ENCODE measurements around the gene FOSL2. TPM values are rescaled to one million over a fixed set of nuclear protein-coding genes. Genes with fewer than 3 reads are reported as not detected.
A peak's percentile ranks its signal among the peaks of the same experiment; 100 is the strongest.

The FOSL2 gene
- total RNA-seq, 1 donor from 2014 or later, result 259 TPM

DNA sequence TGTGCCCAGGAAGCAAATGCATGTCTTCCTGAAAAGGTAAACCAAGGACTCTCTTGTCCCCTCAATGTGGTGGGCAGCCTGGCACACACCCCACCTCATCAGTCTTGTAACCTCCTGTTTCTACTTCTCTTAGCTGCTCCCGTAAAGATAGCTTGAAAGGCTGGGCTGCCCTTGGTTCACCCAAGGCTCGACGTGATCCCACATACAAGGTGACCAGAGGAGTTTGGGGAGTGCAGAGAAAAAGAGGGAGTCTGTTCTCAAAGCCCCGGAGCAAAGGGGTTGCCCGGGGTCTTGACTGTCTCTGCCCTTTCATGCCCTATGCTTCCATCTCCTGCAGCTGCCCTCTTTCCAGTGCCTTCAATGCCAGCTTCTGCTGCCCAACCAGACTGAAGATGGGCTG is 18.3 kb upstream of the FOSL2 start:
- no peak for DNase-seq (ENCODE audit: low spot score)

DNA sequence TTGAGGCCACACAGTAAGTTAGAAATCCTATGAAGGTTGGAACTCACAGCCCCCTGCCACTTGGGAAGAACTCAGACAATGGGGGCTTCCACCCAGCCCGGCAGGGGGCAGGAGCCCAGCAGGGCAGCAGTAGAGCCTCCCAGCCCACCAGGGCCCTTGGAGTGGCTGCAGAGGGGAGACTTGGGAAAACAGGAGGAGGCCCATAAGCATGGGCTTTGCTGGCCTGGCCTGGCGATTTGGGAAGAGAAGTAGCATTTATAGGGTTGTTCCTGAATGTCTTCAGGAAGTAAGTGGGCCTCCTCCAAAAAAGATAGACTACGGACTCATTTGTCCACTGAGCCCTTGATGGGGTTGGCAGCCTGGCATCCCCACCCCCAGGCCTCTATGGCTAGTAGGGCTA is 17.4 kb upstream of the FOSL2 start:
- no peak for DNase-seq (ENCODE audit: low spot score)

DNA sequence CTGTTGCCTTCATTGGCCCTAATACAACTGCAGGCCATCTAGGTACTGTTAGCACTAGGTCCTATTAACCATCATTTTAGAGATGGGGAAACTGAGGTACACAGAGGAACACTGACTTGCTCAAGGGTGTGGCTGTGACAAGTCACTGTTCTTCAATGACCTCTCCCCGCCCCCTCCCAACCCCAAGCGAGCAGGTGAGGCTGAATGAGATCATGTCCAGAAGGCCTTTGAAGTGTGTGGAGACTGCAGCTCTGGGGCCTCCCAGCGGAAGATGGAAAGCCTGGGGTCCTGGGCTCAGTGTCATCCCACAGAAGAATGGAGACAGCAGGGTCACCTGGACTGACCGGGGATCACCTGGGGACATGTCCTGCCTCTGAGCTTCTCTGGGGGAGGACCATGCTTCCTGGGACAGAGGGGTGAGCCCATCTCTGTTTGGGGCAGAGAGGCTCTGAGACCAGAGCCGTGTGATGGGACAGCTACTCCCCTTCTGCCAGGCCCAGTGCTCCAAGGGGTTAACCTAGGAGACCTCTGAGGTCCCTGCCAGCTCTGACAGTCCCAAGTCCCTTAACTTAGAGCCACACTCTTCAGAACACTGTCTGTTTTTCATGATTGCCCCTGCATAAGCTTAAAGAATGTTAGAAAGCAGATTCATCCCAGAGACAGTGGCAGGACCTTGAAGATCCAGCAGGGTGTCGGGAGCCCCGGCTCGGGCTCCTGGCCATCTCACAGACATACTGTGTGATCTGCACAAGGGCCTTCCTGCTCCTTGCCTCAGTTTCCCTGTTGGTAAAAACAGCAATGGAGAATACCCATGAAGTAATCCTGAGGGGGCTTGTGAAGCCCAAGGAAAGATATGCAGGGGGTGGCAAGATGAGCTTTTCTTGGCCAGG is 16.7 kb upstream of the FOSL2 start:
- no peak for DNase-seq (ENCODE audit: low spot score)

DNA sequence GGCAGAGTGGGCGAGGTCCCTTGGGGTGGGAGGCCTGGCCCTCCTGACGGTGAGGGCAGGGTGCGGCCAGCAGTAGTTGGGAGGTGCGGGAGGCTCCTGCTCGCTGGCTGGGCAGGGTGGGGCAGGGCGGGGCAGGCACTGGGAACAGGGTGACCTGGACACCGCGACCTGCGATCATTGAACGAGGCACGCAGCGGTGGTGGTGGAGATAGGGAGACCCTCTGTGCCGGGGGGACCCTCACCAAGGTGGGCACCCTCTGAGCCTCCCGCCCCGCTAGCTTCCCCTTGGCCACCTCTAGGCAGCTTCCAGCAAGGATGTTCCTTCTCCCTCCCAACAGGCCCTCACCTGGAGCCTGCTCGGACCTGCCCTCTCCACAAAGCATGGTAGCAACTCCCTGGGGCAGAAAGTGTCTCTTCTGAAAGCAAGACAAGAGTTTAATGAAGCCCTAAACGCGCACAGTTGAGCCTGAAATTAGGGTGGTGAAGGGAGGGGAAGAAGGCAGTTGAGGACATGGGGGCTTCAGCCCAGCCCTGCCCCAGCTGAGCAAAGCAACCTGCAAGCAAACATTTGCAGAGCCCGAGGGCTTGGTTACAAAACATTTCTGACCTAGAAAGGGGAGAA is 15.4 kb upstream of the FOSL2 start:
- DNase-seq (ENCODE audit: low spot score), result no peak

DNA sequence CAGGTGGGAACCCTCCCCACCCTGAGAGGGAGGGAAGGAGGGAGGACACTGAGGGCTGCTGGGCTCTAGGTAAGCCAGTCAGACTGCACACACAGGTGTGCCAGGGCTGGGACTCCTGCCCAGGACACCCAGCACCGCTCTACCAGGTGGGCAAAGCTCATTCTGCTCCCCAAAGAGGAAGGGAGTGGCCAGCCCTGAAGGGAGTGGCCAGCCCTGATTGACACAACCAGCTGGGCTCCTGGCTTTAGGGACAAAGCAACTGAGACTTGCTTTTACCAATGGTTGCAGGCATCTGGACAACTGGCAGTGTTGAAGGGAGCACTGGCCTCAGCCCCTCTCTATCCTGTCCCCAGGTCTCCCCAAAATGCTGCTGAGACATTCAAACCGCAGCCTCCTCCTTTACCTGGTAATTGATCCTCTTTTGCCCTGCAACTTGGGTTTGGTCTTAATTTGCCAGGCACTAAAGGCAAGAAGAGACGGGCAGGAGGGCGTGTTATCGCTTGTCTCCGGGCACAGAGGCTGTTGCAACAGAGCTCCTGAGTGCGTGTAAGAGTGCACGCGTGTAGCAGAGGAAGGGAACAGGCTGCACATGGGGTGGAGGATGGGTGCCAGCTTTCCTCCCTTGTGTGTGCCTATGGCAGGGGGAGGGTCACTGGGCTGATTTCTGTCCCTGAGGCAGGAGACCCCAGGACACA is 14.5 kb upstream of the FOSL2 start:
- peak; percentile 90 for DNase-seq (ENCODE audit: low spot score)

DNA sequence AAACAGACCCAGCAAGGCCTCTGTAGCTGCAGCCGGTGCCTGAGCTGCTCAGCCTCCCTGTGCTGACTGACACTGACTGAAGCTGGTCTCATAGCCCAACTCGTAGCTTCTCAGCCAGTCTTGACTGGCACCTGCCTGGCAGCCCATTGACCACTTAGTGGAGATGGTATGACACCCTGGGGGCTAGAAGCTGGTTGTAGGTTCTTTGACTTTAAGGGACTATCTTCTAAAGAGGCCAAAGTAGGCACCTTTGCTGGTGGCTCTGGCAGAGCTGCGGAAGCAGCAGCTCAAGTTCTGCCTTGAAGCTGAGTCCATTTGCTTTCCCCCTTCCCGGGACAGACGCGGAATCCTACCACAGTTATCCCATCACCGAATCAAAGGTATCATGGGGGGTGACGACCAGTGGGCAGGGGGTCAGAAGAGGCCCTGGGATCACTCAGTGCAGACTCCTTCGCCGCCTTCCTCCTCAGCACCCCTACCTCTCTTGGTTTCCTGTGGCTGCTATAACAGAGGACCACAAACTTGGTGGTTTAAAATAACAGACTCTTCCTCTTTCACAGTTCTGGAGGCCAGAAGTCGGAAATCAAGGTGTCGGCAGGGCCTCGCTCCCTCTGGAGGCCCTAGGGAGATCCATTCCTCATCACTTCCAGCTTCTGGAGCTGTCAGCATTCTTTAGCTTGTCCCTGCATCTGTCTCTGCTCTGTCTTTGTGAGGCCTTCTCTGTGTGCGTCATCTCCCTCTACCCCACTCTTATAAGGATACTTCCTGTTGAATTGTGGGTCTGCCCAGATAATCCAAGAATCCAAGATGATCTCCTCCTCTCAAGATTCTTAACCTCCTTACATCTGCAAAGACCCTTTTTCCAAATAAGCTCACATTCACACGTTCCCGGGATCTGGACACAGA is 13.7 kb upstream of the FOSL2 start:
- DNase-seq (ENCODE audit: low spot score), result no peak

DNA sequence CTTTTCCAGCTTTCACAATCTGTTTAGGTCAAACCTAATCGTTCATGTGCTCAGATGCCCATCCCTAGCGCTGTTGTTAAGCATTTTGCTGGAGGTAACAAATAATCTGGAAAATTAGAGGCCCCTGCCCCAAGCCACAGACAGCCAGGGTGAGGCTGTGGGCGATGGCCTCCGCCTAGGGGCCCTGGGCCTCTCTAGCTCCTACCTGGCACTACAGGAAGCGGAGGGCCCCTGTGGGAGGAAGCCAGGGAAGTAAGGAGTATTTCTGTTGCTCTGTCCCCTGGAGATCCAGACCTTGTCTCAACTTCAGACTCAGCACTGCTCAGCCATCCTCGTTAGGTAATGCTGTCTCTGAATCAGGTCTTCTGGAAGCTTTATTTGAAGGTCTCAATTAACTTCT is 12.4 kb upstream of the FOSL2 start:
- no peak for DNase-seq (ENCODE audit: low spot score)

DNA sequence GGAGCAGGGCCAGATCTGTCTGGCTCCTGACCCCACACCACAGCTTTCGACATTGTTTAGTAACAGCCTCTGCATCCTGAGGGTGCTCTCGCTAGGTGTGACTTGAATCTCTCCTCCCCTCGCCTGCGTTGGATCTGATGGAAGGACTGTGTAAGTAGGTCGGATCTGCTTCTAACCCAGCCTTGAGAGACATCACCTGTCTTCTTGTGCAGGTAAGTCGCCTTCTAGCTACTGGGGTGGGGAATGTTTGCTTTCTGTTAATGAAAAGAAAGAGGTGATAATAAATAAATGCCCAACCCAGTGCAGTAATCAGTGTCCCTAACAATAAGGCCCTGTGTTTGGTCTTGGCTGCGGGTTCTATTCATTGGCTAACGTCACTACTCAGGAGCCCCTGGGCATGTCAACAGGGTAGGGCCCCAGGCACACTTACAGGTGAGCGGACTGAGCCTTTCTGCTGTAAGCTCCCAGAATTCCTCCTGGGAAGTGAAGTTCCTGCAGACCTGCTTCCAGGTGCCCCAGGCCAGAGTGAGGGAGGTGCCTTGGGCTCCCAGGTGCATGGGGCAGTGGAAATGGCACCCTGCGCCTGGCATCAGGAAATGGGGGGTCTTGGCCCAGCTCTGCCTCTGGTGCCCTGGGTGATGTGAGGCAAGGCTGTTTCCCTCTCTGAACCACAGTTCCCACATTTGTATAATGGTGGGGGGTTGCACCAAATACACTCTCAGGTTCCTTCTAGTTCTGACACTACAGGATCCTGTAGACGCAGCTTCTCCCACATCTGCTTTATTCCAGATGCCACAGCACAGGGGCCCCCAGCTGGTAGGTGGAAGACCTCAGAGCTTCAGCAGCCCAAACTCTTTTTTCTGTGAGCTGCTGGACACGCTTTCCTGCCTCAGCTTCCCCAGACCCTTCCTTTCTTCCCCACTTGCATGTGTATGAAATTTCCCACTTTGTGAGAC is 11.2 kb upstream of the FOSL2 start:
- DNase-seq (ENCODE audit: low spot score), result no peak

DNA sequence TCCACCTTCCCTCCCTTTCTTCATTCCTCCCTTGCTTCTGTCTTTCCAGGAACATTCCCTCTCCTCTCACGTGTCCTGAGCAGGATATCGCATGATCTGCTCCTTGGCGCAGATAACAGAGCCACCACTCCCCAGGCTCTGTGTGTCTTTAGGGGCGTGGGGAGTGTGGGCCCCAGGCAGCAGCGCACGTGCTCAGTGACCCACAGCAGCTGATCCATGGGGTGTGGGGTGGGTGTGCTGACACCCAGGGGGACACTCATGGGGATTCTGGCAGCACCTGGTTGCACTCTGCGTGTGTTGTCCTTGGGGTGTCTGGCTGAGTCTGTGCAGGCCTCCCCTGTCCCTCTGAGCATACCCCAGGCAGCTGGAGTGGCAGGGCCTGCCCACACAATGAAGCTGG is 9.9 kb upstream of the FOSL2 start:
- no peak for DNase-seq (ENCODE audit: low spot score)

DNA sequence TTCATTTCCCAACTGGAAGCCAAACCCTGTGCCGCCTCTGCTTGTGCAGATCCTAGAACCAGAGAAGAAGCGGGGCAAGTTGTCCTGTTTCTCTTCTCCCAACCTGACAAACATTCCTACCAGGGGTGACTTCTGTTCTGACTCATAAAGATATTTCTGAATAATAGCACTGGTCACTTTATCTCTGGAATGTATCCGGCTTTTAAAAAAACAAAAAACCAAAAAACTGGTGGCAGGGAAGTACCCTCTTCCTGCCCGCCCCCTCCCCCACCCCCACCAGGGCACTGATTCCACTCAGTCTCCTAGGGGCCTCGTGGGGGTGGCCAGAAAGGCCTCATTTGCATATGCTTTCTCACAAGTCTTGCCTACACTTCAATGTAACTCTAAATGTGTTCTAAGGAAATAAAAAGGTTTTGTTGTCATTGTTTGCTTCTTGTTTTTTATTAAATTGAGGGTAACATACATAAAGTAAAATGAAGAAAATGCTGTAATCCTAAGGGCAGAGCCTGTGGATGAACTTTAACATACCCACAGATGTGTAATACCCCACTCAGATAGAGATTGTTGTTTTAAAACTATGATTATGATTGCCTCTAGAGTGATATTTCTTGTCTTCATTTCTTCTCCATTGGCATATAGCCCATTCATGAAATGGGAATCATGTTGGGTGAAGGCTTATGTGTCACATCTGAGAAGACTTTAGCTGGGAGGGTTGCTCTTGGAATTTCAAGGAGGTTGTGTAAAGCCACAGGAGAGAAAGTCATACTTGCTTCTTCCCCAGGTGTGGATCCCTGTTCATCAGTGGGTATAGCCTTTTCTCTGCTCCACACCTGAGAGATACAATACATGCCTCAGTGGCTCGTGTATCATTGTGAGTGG is 5.3 kb upstream of the FOSL2 start:
- DNase-seq (ENCODE audit: low spot score), result no peak

DNA sequence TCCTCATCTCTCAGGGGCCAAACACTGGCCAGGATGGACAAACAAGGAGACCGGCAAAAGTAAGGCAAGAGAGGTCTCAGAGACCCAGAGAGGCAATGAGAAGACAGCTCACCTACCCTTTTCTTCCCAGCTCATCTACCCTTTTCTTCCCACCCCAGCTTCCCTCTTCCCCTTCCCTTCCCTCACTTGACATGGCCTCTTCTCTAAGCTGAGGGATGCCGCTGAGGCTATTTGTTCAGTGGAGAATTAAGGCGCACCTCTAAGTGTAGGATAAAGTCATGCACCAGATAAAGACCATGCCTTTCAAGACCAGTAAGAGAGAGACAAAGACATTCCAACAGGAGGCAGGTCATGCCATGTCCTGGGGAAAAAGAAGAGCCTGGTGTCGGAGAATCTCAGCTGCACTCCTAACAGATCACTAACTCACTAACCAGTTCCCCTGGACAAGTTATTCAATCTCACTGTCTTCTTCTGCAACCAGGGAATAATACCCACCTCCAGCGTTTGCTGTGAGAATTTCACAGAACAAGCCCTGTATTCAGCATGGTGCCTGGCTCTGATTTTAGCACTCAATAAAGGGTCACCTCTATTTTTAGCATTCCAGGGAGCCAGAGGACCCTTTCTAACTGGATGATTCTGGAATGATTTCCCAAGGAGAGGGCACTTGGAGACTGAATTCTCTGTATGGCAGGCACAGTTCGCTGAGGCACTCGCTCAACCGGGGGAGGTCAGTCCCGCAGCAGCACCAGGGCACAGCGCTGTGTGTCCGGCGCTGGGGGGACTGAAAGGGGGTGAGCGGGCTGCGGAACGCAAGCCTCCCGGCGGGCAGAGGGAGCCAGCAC is 3.0 kb upstream of the FOSL2 start:
- DNase-seq (ENCODE audit: low spot score), result no peak

DNA sequence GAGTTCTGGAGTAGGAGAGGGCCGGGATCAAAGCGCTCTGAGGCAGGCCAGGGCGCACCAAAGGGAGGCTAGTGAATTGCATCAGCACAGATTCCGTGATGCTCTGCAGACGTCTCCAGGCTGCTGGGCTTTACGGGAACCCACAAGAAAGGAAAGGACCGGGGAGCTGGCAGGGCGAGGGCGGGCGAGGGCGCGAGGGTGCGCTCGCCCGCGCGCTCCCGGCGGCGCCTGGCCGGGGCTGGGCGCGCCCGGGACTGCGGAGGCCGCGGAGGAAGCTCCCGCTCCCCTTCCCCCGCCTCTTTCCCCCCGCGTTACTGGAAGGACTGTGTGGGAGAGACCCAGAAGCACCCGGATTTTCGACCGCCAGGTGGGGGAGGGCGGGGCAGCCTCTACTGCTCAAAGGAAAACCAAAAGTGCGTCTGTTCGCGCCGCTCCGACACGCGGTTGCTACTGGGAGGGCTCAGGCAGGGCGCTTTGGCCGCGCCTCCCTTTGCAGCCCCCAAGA is 2.4 kb upstream of the FOSL2 start:
- peak; percentile 96 for DNase-seq (ENCODE audit: low spot score)

DNA sequence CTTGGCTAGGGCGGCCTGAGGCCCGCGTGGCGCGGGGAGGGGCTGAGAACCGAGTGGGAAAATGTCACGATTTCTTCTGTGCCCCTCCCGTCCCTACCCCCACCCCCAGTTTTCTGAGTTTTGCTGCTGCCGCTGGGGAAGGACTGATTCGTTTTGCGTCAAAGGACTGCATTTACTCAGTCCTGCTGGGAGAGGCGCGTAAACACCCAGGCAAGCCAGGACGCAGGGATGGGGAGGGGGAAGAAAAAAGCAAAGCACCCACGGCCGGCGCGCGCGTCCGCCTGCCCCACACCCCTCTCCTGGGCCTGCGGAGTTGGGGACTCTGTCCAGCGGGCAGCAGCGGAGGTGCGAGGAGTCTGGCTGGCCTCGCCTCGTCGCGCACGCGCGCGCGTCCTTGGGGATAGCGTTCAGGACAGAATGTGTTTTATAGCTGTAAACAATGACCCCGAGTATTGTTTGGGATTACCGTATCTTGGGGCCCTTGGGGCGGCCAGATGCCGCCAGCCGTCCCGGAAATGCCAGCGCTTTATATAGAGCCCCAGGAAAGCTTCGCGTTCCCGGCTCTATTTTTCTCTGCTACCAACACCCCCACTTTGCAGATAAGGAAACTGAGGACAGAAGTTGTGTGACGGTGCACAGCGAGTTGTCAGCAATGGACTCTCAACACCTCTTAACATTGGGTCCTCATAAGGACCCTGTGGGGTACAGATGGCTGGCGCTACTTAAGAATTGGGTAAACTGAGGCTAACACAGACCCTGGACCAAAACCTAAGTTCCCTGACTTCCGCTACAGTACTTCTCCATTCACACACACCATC is 1.7 kb upstream of the FOSL2 start:
- peak; percentile 85 for DNase-seq (ENCODE audit: low spot score)

DNA sequence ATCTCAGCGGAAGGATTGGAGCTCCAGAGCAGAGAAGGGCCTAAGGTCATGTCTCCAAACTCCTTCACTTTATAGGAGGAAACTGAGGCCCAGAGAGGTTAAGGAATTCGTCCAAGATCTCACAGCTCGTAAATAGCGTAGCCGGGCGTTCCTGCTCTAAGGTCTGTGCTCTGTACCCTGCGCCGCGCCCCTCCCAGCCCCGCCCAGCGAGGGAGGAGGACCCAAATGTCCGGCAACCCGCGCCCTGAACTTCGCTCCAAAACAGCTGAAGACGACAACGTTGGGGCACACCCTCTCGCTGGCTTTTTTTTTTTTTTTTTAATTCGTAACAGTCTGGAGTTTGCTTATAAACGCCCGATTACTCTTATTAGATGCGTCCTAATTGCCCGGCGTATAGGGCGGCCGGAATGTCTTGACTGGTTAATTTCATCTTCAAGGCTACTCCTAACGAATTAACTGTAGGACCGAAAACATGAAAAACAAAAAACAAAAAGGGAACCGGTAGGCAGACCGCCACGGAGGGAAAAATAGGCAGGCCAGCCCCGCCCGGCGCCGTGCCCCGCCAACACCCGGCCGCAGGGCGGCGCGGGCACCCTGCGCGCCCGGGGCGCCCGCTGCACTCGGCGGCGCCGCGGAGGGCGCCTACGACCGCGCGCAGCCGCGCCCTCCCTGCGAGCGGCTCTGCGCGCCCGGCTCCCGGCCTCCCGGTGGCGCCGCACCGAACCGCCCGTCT is 928 bp upstream of the FOSL2 start:
- DNase-seq (ENCODE audit: low spot score), result peak; percentile 97

DNA sequence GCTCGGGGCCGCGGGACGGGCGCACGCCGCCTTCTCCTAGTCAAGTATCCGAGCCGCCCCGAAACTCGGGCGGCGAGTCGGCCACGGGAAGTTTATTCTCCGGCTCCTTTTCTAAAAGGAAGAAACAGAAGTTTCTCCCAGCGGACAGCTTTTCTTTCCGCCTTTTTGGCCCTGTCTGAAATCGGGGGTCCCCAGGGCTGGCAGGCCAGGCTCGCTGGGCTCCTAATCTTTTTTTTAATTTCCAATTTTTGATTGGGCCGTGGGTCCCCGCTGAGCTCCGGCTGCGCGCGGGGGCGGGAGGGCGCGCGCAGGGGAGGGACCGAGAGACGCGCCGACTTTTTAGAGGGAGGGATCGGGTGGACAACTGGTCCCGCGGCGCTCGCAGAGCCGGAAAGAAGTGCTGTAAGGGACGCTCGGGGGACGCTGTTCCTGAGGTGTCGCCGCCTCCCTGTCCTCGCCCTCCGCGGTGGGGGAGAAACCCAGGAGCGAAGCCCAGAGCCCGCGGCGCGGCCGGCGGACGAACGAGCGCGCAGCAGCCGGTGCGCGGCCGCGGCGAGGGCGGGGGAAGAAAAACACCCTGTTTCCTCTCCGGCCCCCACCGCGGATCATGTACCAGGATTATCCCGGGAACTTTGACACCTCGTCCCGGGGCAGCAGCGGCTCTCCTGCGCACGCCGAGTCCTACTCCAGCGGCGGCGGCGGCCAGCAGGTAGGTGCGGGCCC is 617 bp downstream of the FOSL2 start:
- DNase-seq (ENCODE audit: low spot score), result peak; percentile 78

DNA sequence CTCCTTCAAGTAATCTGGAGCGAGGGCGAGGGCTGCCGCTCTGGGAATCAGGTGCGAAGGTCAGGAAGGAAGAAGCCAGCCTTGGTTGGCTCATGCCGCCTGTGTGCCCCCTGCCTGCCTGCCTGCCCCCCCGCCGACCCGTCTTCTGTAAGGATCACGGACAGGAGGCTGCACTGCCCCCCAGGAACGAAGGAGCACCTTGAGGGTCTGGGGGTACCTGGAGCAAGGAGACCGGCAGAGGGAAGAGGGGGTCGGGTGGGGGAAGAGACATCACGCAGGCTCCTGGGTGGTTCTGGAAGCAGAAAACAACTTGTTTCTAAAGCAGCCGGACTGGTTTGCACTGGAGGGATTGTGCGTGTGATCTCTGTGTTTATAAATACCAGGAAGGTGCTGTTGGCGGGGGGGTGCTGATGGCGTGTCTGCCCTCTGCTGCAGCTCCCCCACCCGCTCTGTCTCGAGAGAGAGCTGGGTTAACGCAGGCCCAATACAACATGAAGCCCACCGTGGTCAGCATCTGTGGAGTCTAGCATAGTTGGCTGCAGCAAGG is 1.7 kb downstream of the FOSL2 start:
- DNase-seq (ENCODE audit: low spot score), result peak; percentile 84

Measured in ureter (tissue), 1 donor.